Panc1 (cell line): ENCODE data around the gene ALPK1. TPM values are rescaled to one million over a fixed set of nuclear protein-coding genes. Genes with fewer than 3 reads are reported as not detected.

Experiments
- ATAC-seq: fragments of 200-7000 bp; cut with Tn5 transposase; 2 replicates; pipeline ENCODE4 v1.9.1; 2020; ENCODE audit warnings: mild to moderate bottlenecking, moderate library complexity
- BruUV-seq: library from RNA; stranded (reverse); fragments of 400-500 nt; replicated peaks from 2 replicates; lab custom pipeline; 2021; lab: Mats Ljungman, UMichigan
- CTCF ChIA-PET: fragments of 300-600 bp; sonication (Branson Sonifier 250); formaldehyde crosslinking; loops from one replicate; lab custom pipeline; 2022; ENCODE audit warnings: antibody characterized with exemption; lab: Charles Lee
- POLR2A ChIA-PET: fragments of 300-600 bp; sonication (Branson Sonifier 250); formaldehyde crosslinking; loops from one replicate; lab custom pipeline; 2022; ENCODE audit warnings: antibody characterized with exemption; lab: Charles Lee
- DNase-seq: peaks from one replicate; pipeline ENCODE4 v3.0.0-alpha.2; 2010; ENCODE audit warnings: low read depth, low spot score
- H3K27ac ChIP-seq: 2 replicates; pipeline ENCODE4 v1.5.1; 2011; ENCODE audit warnings: mild to moderate bottlenecking, low read length, inconsistent platforms
- H3K27me3 ChIP-seq: fragments of 200-500 bp; sonication (Bioruptor generic); 2 replicates; pipeline ENCODE4 v1.6.0; 2014; ENCODE audit warnings: low read length, inconsistent platforms; ENCODE audit not compliant: control insufficient read depth, insufficient read depth
- H3K36me3 ChIP-seq: fragments of 200-500 bp; sonication (Bioruptor generic); 2 replicates; pipeline ENCODE4 v1.5.1; 2014; ENCODE audit warnings: inconsistent platforms, mild to moderate bottlenecking, low read length, moderate library complexity; ENCODE audit not compliant: control insufficient read depth, insufficient read depth
- H3K4me1 ChIP-seq: 2 replicates; pipeline ENCODE4 v1.5.1; 2011; ENCODE audit warnings: inconsistent platforms, mild to moderate bottlenecking, low read length, moderate library complexity; ENCODE audit not compliant: control insufficient read depth, insufficient read depth
- H3K4me3 ChIP-seq, 2 experiments: 2 replicates each; pipeline ENCODE4 v1.5.1; 2011 to 2012; ENCODE audit warnings: low read depth in 2 of 2, low read length in 2 of 2, mild to moderate bottlenecking in 2 of 2, inconsistent platforms in 1 of 2, moderate library complexity in 1 of 2
- H3K9me3 ChIP-seq: fragments of 200-500 bp; sonication (Bioruptor generic); 2 replicates; pipeline ENCODE4 v1.5.1; 2014; ENCODE audit warnings: low read depth, mild to moderate bottlenecking, inconsistent platforms, low read length, moderate library complexity; ENCODE audit not compliant: control insufficient read depth, insufficient read depth
- POLR2AphosphoS5 ChIP-seq: IDR thresholded peaks from 2 replicates; pipeline ENCODE4 v1.6.1; 2012; ENCODE audit warnings: mild to moderate bottlenecking, low read depth, low read length, moderate library complexity
- SIN3A ChIP-seq: IDR thresholded peaks from 2 replicates; pipeline ENCODE4 v1.6.1; 2012; ENCODE audit warnings: low read depth, mild to moderate bottlenecking, low read length, moderate library complexity, borderline replicate concordance; ENCODE audit not compliant: insufficient read depth
- TCF7L2 ChIP-seq: IDR thresholded peaks from 2 replicates; pipeline ENCODE4 v1.6.1; 2011; ENCODE audit warnings: mild to moderate bottlenecking, low read depth, low read length, inconsistent platforms
- in situ Hi-C: cut with HindIII; loops from 2 replicates; pipeline ENCODE4 v1.10.0; 2016; ENCODE audit warnings: low sequenced_read_pairs, low pct_unique_long_range_greater_than_20kb
- intact Hi-C: fragments of 100-400 bp; cut with micrococcal nuclease; formaldehyde crosslinking; loops from one replicate; pipeline ENCODE4 v1.10.0; 2022; ENCODE audit not compliant: unreplicated experiment
- total RNA-seq: library from RNA; stranded (reverse); gene quantifications from one replicate; pipeline ENCODE4 v1.2.1, GENCODE V29; 2021; ENCODE audit not compliant: unreplicated experiment
- TF ChIP-seq, protein P1 (sequence below): fragments of 450-650 bp; IDR thresholded peaks from 2 replicates; pipeline ENCODE4 v1.5.1; 2017; ENCODE audit warnings: mild to moderate bottlenecking
- TF ChIP-seq, protein P2 (sequence below), 2 experiments: IDR thresholded peaks; 2 replicates each; pipeline ENCODE4 v1.6.1; 2011 to 2012; ENCODE audit warnings: low read depth in 2 of 2, control low read depth in 1 of 2, low read length in 1 of 2, mild to moderate bottlenecking in 1 of 2, moderate library complexity in 1 of 2; ENCODE audit not compliant: insufficient read depth in 1 of 2

The ALPK1 gene
- total RNA-seq, 1 experiment from 2014 or later, result 1.4 TPM

DNA sequence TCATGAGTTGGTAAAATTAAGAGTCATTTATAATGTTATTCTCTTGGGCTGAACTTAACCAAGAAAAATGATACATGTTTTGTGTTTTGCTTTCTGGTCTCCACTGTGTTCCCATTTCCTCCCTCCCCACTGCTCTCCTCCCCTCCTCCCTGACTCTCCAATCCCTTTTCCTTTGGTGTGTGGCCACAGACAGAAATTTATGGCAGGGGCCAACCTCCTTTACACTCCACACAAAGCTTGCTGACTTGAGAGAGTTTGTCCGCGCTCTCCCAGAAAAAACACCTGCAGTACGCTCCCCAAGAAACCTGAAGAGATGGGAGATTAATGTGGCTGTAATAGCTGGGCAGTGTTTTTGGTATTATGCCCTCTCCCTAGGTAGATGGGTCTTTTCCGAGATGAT is 88.9 kb downstream of the ALPK1 start:
- POLR2A ChIA-PET, result interaction anchor here (0.6 kb wide), 1 partner anchor 86 kb away, joined by 4 read pairs; no protein-coding TSS in a partner anchor
- no peak for ATAC-seq
- CTCF ChIA-PET, result interaction anchor here (0.6 kb wide), 1 partner anchor 22 kb away, joined by 6 read pairs; no protein-coding TSS in a partner anchor

GRCh38 chr4:112402098-112402497 is 104.9 kb downstream of the ALPK1 start:
- H3K4me3 ChIP-seq, result no peak overlapping the region
- CTCF ChIA-PET, result no interaction called here
- in situ Hi-C loops, result no loop called here
- ATAC-seq, result no peak
- no peak for TF ChIP-seq SIN3A
- no peak for TF ChIP-seq TCF7L2
- TF ChIP-seq, protein P1, sequence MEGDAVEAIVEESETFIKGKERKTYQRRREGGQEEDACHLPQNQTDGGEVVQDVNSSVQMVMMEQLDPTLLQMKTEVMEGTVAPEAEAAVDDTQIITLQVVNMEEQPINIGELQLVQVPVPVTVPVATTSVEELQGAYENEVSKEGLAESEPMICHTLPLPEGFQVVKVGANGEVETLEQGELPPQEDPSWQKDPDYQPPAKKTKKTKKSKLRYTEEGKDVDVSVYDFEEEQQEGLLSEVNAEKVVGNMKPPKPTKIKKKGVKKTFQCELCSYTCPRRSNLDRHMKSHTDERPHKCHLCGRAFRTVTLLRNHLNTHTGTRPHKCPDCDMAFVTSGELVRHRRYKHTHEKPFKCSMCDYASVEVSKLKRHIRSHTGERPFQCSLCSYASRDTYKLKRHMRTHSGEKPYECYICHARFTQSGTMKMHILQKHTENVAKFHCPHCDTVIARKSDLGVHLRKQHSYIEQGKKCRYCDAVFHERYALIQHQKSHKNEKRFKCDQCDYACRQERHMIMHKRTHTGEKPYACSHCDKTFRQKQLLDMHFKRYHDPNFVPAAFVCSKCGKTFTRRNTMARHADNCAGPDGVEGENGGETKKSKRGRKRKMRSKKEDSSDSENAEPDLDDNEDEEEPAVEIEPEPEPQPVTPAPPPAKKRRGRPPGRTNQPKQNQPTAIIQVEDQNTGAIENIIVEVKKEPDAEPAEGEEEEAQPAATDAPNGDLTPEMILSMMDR, result no peak
- TF ChIP-seq POLR2AphosphoS5, result no peak
- TF ChIP-seq, protein P2, sequence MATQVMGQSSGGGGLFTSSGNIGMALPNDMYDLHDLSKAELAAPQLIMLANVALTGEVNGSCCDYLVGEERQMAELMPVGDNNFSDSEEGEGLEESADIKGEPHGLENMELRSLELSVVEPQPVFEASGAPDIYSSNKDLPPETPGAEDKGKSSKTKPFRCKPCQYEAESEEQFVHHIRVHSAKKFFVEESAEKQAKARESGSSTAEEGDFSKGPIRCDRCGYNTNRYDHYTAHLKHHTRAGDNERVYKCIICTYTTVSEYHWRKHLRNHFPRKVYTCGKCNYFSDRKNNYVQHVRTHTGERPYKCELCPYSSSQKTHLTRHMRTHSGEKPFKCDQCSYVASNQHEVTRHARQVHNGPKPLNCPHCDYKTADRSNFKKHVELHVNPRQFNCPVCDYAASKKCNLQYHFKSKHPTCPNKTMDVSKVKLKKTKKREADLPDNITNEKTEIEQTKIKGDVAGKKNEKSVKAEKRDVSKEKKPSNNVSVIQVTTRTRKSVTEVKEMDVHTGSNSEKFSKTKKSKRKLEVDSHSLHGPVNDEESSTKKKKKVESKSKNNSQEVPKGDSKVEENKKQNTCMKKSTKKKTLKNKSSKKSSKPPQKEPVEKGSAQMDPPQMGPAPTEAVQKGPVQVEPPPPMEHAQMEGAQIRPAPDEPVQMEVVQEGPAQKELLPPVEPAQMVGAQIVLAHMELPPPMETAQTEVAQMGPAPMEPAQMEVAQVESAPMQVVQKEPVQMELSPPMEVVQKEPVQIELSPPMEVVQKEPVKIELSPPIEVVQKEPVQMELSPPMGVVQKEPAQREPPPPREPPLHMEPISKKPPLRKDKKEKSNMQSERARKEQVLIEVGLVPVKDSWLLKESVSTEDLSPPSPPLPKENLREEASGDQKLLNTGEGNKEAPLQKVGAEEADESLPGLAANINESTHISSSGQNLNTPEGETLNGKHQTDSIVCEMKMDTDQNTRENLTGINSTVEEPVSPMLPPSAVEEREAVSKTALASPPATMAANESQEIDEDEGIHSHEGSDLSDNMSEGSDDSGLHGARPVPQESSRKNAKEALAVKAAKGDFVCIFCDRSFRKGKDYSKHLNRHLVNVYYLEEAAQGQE (IDR thresholded peaks at IDR 0.05; ENCODE audit: insufficient read depth in 1 of 2, low read depth in 2 of 2, low read length in 1 of 2), result no peak
- H3K27ac ChIP-seq, result no peak overlapping the region
- H3K27me3 ChIP-seq, result no peaks in the 10 kb centered on the region
- no peaks in the 10 kb centered on the region for H3K9me3 ChIP-seq
- POLR2A ChIA-PET, result interaction anchor here (0.6 kb wide), 1 partner anchor 92 kb away, joined by 3 read pairs; no protein-coding TSS in a partner anchor
- no peaks in the 10 kb centered on the region for H3K36me3 ChIP-seq
- intact Hi-C loops, result no loop called here
- no peaks in the 10 kb centered on the region for H3K4me1 ChIP-seq
- no peak for DNase-seq
- BruUV-seq, result no TSS peak

More for the DNA sequence above, 88.9 kb downstream of the ALPK1 start:
- DNase-seq, result no peak
- no peaks in the 10 kb centered on the region for H3K9me3 ChIP-seq
- in situ Hi-C loops (no loop called here), intact Hi-C loops (no loop called here)
- H3K27me3 ChIP-seq, result no peaks in the 10 kb centered on the region
- H3K36me3 ChIP-seq, result no peaks in the 10 kb centered on the region
- H3K27ac ChIP-seq, result no peak overlapping the region
- no peaks in the 10 kb centered on the region for H3K4me1 ChIP-seq
- BruUV-seq, result no TSS peak
- H3K4me3 ChIP-seq, result no peak overlapping the region
- TF ChIP-seq, protein P1, result no peak
